Fibroblast of lung (primary cell): ENCODE data around the gene NR6A1. TPM values are rescaled to one million over a fixed set of nuclear protein-coding genes. Genes with fewer than 3 reads are reported as not detected.

Experiments
- DNase-seq, 2 donors: peaks; one replicate each; pipeline versions ENCODE4 v3.0.0 to v3.0.0-alpha.2; 2010; ENCODE audit warnings: low read depth in 2 of 2
- H2AFZ ChIP-seq: 2 replicates; pipeline ENCODE4 v1.5.1; 2012; ENCODE audit warnings: low read length, control low read depth, inconsistent platforms
- H3K27ac ChIP-seq: 2 replicates; pipeline ENCODE4 v1.5.1; 2011; ENCODE audit warnings: low read length, control low read depth; ENCODE audit not compliant: insufficient read depth
- H3K27me3 ChIP-seq: 2 replicates; pipeline ENCODE4 v1.5.1; 2011; ENCODE audit warnings: mild to moderate bottlenecking, low read length; ENCODE audit not compliant: control insufficient read depth, insufficient read depth
- H3K36me3 ChIP-seq: 2 replicates; pipeline ENCODE4 v1.5.1; 2011; ENCODE audit warnings: low read length; ENCODE audit not compliant: control insufficient read depth, insufficient read depth
- H3K4me1 ChIP-seq: 2 replicates; pipeline ENCODE4 v1.5.1; 2011; ENCODE audit warnings: low read length; ENCODE audit not compliant: control insufficient read depth, insufficient read depth; ENCODE audit errors: extremely low read depth
- H3K4me2 ChIP-seq: 2 replicates; pipeline ENCODE4 v1.5.1; 2011; ENCODE audit warnings: low read length, control low read depth; ENCODE audit not compliant: insufficient read depth; ENCODE audit errors: extremely low read depth
- H3K4me3 ChIP-seq, 4 experiments: fragments of 200-600 bp in 1 of 4; sonication (generic) in 1 of 4; replicated peaks in 1 of 4; 2 replicates each; pipeline ENCODE4 v1.5.1; 2011 to 2016; ENCODE audit warnings: low read length in 4 of 4, low read depth in 3 of 4, mild to moderate bottlenecking in 3 of 4, control low read depth in 2 of 4, inconsistent platforms in 1 of 4, mixed read lengths in 1 of 4; ENCODE audit not compliant: insufficient read depth in 1 of 4; ENCODE audit errors: control extremely low read depth in 1 of 4
- H3K79me2 ChIP-seq: 2 replicates; pipeline ENCODE4 v1.5.1; 2012; ENCODE audit warnings: mild to moderate bottlenecking, low read length, inconsistent platforms; ENCODE audit not compliant: control insufficient read depth, insufficient read depth
- H3K9ac ChIP-seq: 2 replicates; pipeline ENCODE4 v1.5.1; 2011; ENCODE audit warnings: mild to moderate bottlenecking, low read length, control low read depth; ENCODE audit not compliant: insufficient read depth
- H3K9me3 ChIP-seq: 2 replicates; pipeline ENCODE4 v1.5.1; 2012; ENCODE audit warnings: low read depth, low read length; ENCODE audit not compliant: control insufficient read depth, insufficient read depth
- H4K20me1 ChIP-seq: 2 replicates; pipeline ENCODE4 v1.5.1; 2011; ENCODE audit warnings: low read length; ENCODE audit not compliant: control insufficient read depth, insufficient read depth; ENCODE audit errors: extremely low read depth
- CTCF ChIP-seq, 2 donors: IDR thresholded peaks in 1 of 2; conservative IDR thresholded peaks in 1 of 2; 1 replicate in 1 of 2; 2 replicates in 1 of 2; pipeline ENCODE4 v1.5.1; 2011 to 2012; ENCODE audit warnings: low read length in 2 of 2, control low read depth in 1 of 2, inconsistent platforms in 1 of 2, low read depth in 1 of 2, mild to moderate bottlenecking in 1 of 2
- EZH2 ChIP-seq: IDR thresholded peaks from 2 replicates; pipeline ENCODE4 v1.5.1; 2012; ENCODE audit warnings: low read length, control low read depth, mild to moderate bottlenecking; ENCODE audit errors: missing control alignments
- polyA plus RNA-seq, 2 donors: library from polyadenylated mRNA; depleted of rRNA in 1 of 2; stranded (reverse) in 1 of 2; unstranded in 1 of 2; fragments of >200 nt; gene quantifications; 2 replicates each; pipeline ENCODE4 v1.2.1, GENCODE V29; 2011 to 2012; ENCODE audit warnings: missing spikeins in 1 of 2
- total RNA-seq: library from RNA; depleted of rRNA; stranded (reverse); fragments of >200 nt; gene quantifications from 2 replicates; pipeline ENCODE4 v1.2.1, GENCODE V29; 2014

Gene NR6A1
- total and polyA plus RNA-seq, 2 donors (not counting 1 experiment from before 2014, with no cell fraction given): 0.07 to 0.50 TPM

- Histone ChIP-seq H3K4me1 (no peaks in the 10 kb centered on the region), H3K36me3 (no peaks in the 10 kb centered on the region), H3K4me3 (no peak overlapping the region), H3K4me2 (no peak overlapping the region), H3K27me3 (peaks cover 29% of the 10 kb centered on the region), H4K20me1 (no peaks in the 10 kb centered on the region), H3K79me2 (no peaks in the 10 kb centered on the region), H3K9me3 (no peaks in the 10 kb centered on the region), H3K9ac (no peak overlapping the region), H2AFZ (no peak overlapping the region), H3K27ac (no peak overlapping the region)
- TF ChIP-seq CTCF (conservative IDR thresholded peaks at IDR 0.05 in 1 of 2, IDR thresholded peaks at IDR 0.05 in 1 of 2; ENCODE audit: low read depth in 1 of 2, low read length in 2 of 2): no peak
- no peak for TF ChIP-seq EZH2
- DNase-seq: no peak
Observed at GRCh38 chr9:124512806-124513204, 258.3 kb downstream of the NR6A1 start.

GRCh38 chr9:124511891-124512805, 259.0 kb downstream of the NR6A1 start:
- H3K36me3 ChIP-seq: no peaks in the 10 kb centered on the region
- no peaks in the 10 kb centered on the region for H3K4me1 ChIP-seq
- H3K27ac ChIP-seq: no peak overlapping the region
- no peak overlapping the region for H3K9ac ChIP-seq
- no peak for DNase-seq
- no peaks in the 10 kb centered on the region for H3K9me3 ChIP-seq
- TF ChIP-seq CTCF (conservative IDR thresholded peaks at IDR 0.05 in 1 of 2, IDR thresholded peaks at IDR 0.05 in 1 of 2; ENCODE audit: low read depth in 1 of 2, low read length in 2 of 2): no peak
- TF ChIP-seq EZH2: no peak
- peaks cover 26% of the 10 kb centered on the region for H3K27me3 ChIP-seq
- no peak overlapping the region for H3K4me3 ChIP-seq
- H2AFZ ChIP-seq: no peak overlapping the region
- no peak overlapping the region for H3K4me2 ChIP-seq
- H4K20me1 ChIP-seq: no peaks in the 10 kb centered on the region
- H3K79me2 ChIP-seq: no peaks in the 10 kb centered on the region

GRCh38 chr9:124511426-124511840, 259.7 kb downstream of the NR6A1 start:
- Histone ChIP-seq H3K4me2 (no peak overlapping the region), H3K27ac (no peak overlapping the region), H4K20me1 (no peaks in the 10 kb centered on the region), H3K79me2 (no peaks in the 10 kb centered on the region), H3K9ac (no peak overlapping the region), H3K9me3 (no peaks in the 10 kb centered on the region), H3K27me3 (peaks cover 19% of the 10 kb centered on the region), H3K4me1 (no peaks in the 10 kb centered on the region), H2AFZ (no peak overlapping the region), H3K36me3 (no peaks in the 10 kb centered on the region), H3K4me3 (no peak overlapping the region)
- TF ChIP-seq CTCF (conservative IDR thresholded peaks at IDR 0.05 in 1 of 2, IDR thresholded peaks at IDR 0.05 in 1 of 2; ENCODE audit: low read depth in 1 of 2, low read length in 2 of 2): no peak
- TF ChIP-seq EZH2: no peak
- no peak for DNase-seq
